T47D (cell line): Measurements from ENCODE around the gene TMEM179.

Experiments
- DNase-seq, 2 experiments: peaks; one replicate each; pipeline versions ENCODE4 v3.0.0 to v3.0.0-alpha.2; 2011 to 2012; ENCODE audit warnings: low read depth in 1 of 2, low spot score in 1 of 2
- JUND ChIP-seq: IDR thresholded peaks from 2 replicates; pipeline ENCODE4 v1.6.1; 2012; ENCODE audit warnings: low read depth
- in situ Hi-C: cut with HindIII; loops from 2 replicates; pipeline ENCODE4 v1.10.0; 2016; ENCODE audit warnings: low sequenced_read_pairs, low pct_unique_long_range_greater_than_20kb

Gene TMEM179

DNA sequence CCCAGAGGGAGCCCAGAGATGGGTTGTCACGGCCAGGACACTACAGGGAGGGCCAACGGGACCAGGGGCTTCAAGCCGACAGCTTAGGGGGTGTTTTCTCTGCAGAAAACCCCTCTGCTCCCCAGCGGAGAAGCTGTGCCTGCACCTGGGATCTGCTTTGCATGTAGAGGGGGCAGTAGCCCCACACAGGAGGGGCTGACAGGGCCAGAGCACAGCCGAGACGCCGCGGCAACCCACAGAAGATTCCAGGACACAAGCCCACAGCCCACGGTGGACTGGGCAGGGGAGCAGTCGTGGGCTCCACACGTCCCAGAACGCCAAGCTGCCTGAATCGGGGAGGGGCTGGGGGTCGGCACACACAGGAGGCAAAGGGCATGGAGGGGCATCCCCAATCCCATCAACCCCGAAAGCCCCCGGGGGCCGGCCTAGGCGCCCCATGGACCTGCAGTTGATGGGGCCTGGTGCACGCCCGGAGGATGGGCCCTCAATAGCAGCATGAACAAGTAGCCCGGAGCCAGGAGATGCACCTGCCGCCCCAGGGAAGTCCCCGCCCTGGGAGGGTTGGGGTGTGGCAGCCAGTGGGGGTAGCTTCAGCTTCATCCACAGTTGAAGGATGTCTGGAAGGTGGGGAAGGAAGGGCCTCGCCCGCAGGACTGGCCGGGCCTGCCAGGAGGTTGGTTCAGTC, 30.5 kb upstream of the TMEM179 start:
- in situ Hi-C loops: no loop called here
- DNase-seq: no peak

DNA sequence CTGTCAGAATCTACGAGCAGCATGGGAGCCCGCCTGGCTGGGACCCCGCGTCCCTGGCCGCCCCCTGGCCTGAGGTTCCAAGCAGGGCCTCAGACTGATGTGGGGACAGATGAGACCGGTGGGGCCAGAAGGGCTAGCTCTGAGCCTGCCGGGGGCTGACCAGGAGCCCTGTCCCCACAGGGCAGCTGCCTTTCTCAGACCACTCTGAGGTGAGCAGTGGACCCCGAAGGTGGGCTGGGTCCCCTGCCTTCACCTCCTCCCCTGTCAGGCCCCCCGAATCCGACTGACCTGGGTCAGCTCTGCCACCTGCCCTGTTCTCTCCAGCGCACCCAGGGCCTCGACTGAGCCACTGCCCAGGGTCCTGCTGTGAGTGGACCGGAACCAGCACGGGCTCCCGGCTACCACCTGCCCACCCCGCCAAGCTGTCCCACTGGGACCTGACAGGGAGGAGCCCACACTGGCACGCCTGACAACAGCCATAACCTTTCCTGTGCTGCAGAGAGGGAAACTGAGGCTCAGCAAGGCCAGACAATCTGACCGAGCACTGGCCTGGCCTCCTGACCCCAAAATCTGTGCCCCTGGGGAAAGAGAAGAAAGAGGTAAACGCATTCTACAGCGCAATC, 29.7 kb upstream of the TMEM179 start:
- TF ChIP-seq JUND: no peak
- in situ Hi-C loops: no loop called here
- no peak for DNase-seq

More for the DNA sequence above, 30.5 kb upstream of the TMEM179 start:
- TF ChIP-seq JUND: no peak

DNA sequence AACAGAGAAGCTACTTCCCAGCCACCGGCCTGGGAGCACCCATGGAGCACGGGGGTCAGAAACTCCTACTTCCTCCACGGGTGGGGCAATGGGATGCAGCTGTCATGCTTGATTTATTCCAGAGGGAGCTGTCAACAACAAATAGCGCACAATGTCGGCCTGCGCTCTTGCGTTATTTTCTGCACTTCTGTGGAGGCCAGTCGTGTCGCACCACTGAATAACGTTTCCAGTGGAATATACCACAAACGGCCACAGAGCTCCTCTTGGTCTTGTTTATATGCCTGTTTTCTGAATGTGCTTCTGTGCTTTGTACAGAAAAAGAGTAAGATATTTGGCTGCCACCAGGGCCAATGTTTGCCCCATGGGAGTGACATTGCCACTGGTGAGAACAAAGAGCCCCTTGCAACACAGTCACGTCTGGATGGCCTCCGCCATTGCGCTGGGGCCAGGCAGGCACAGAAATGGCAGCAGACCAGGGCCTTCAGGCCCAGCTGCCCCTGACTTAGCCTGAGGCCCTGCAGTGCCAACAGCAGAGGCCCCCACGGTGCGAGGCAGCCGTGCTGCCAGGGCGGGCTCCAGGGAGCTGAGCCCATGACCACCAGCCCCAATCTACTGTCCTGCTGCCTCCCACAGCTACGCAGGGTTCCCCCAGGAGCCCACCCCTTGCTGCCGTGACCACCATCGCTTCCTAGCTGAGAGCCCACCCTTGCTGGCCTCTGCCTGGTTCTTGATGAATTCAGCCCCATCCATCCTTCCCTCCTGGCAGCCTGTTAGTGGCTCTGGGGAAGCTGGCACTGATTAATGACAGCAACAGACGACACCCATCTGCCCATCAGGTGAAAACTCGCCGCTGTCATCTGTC, 28.9 kb upstream of the TMEM179 start:
- TF ChIP-seq JUND: no peak
- no peak for DNase-seq
- in situ Hi-C loops: no loop called here

DNA sequence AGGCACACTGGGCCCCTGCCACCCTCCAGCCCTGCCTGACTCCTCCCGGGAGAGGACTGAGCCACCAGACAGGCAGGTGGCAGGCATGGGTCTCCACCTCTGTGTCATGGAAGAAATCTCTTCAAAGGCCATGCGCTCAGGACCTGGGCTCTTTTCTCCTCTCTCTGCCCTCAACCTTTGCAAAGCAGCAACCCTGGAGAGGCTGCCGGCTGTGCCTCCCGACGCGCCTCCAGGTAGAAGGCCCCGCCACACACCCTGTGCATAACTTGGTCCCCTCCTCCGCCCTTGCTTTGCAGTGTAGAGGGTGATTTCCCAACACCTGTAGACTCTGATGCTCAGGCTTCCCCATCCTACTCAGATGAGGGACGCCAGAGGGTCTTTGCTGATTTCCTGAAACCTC, 28.2 kb upstream of the TMEM179 start:
- no peak for TF ChIP-seq JUND
- in situ Hi-C loops: no loop called here
- no peak for DNase-seq

DNA sequence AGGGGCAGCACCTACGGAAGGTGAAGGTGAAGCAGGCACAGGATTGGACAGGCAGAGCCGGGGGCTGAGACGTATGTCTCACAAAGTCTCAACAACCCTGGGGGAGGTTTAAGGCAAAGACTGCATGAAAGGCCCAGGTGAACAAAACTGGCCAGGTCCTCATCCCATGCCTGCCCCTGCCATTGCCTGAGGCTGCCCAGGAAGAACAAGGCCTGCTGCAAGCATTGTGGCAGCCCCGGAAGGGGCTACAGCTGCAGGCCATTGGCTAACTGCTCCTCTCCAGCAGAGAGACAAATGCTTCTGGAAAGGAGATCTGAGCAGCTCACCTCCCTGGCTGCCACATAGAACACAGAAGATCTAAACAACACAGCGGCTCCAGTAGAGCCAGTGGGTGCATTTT, 20.4 kb upstream of the TMEM179 start:
- in situ Hi-C loops: no loop called here
- DNase-seq: no peak
- no peak for TF ChIP-seq JUND

DNA sequence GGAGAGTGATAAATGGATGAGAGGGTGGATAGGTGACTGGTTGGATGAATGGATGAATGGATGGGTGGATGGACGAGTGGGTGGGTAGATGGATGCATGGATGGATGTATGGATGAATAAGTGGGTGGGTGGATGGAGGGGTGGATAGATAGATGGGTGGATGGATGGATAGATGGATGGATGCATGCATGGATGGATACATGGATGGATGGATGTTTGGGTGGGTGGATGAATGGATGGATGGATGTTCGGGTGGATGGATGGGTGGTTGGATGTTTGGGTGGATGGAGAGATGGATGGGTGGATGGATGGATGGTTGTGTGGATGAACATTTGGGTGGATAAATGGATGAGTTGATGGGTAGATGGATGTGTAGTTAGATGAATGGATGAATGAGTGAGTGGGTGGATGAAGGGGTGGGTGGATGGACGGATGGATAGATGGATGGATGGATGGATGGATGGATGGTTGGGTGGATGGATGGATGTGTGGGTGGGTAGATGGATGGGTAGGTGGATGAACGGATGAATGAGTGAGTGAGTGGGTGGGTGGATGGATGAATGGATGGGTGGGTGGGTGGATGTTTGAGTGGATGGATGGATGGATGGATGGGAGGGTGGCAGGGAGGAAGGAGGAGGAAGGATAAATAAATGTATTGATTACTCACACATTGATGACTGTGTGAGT, 9.7 kb upstream of the TMEM179 start:
- TF ChIP-seq JUND: no peak
- DNase-seq: no peak
- in situ Hi-C loops: no loop called here

DNA sequence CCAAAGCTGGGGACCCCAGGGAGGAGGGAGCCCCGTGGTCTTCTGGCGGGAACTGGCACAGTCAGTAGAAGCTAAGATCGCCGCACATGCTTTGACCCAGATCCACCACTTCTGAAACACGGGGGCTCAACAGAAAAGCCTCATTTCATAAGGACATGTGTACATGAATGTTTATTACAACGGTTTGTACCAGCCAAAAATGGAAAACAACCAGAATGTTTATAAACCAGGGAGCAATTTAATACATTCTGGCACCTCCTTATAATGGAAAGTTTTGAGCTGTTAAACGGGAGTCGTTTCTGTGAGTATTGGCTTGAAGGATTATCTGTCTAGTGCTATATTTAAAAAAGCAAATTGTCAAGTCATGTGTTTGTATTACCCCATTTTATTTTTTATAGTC, 7.3 kb upstream of the TMEM179 start:
- in situ Hi-C loops: no loop called here
- DNase-seq: no peak
- TF ChIP-seq JUND: no peak

DNA sequence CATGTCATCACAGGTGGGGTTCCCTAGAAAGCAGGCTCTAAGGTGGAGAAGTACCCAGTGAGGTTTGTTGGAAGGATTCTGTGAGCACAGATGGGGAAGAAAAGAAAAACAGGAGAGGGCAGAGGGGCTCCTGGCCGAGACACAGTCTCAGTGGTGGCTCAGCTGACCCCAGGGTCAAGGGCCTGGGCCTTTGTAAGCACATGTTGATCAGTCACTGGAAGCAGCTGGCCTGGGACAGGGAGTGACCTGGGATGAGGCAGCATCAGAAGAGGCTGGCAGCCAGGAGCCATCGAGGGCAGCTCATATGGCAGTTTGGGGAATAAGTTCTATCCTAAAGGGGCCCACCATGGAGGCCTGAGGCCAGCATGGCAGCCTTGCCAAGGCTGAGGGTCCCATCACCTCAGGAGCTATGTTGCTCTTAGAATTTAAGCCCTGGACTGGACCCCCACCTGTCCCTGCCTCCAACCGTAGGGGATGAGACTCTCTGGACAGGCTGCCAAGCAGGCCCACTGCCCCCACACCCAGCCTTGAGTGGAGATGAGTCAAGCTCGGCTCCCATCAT, 6.3 kb upstream of the TMEM179 start:
- no peak for TF ChIP-seq JUND
- no peak for DNase-seq
- in situ Hi-C loops: no loop called here

DNA sequence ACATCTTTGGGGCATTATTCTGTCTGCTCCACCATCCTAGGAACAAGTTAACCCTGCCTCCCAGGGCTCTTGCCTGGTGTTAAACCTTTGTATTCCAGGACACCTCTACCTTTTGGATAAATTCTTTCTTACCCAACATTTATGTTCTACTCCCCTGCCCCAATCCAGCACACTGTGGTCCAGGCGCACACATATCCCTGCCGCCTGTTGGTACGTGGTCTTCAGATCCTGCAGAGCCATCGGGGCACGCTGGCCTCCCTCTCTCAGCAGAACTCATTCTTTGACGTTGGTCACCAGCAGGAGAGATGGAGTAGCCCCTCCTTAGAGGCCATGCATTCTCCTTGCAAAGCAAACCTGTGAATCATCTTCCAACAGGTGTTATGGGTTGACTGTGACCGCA, 5.1 kb upstream of the TMEM179 start:
- no peak for DNase-seq
- TF ChIP-seq JUND: no peak
- in situ Hi-C loops: no loop called here

DNA sequence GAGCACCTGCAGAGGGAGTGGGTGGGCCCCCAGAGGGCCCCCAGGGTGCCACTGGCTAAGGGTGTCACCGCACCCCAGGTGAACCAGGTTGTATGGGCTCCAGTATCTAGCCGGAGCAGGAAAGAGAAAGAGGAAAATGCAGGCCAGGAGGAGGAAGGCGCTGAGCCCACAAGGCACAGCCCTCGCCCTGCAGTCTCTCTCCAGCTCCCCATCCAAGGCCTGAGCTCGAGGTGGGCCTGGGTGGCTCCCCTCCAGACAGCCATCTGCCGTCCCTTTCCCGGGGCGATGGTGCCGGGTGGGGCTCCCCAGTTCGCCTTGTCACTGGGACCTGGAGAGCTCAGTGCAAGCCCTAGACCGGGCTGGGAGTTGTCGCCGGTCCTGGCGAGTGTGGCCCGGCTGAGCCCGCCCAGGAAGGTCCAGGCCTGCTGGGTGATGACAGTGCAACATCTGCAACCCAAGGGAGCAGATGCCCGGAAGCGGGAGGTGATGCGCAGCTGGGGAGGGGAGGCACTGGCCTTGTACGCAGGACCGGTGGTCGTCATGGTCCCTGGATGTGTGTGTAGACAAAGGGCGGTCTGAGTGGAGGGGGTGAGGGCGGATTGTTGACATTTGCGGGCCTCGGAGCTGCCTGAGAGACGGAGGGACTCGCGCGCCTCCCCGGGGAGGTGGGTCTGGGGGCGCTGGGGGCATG, 716 bp downstream of the TMEM179 start:
- no peak for DNase-seq
- no peak for TF ChIP-seq JUND
- in situ Hi-C loops: no loop called here

DNA sequence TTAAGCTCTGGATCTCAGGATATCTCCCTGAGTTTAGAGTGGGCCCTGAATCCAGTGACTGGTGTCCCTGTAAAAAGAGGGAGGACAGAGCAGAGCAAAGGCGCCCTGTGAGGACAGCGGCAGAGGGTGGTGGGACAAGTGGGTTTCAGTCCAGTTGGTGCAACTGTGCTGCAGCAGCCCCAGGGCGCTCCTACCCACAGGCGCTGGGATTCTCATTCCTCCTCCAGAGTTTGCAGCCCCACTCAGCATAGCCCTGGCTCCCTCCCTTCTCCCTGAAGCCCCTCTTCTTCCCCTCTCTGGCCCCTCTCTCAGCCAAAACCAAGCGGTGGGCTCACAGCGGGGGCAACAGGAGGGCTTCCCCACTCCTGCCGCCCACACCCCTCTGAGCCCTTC, 1.6 kb downstream of the TMEM179 start:
- no peak for TF ChIP-seq JUND
- no peak for DNase-seq
- in situ Hi-C loops: no loop called here
